SHP77 (cell line): ENCODE measurements around the gene RNF213.
"Not testable (repeated sequence)": the region's sequence is repeated elsewhere in the genome, so short reads cannot be mapped to it uniquely, and the experiment has no call there.

Experiments used
- DNase-seq, 2 experiments: peaks; one replicate each; lab custom pipeline; 2025; lab: John Stamatoyannopoulos, UW

The RNF213 gene

GRCh38 chr17:80270836-80271235 is 10.2 kb downstream of the RNF213 start:
- DNase-seq, result peak; percentile 33 to 46

DNA sequence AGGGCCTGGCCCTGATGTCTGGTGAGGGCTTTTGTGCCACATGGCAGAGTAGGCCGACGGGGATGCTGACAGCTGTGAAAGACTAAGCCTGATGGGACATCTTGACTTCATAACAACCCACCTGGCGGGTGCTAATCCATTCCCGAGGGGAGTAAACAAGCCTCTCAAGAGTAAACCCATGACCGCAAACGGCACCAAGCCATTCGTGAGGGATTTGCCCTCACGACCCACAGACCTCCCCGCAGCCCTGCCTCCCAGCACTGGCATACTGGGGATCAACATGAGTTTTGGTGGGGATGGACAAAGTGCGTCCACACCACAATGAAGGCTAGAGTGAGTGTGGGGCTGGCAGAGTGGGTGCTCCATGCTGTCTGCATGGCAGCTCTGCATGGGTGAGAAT is 11.7 kb downstream of the RNF213 start:
- no peak for DNase-seq

DNA sequence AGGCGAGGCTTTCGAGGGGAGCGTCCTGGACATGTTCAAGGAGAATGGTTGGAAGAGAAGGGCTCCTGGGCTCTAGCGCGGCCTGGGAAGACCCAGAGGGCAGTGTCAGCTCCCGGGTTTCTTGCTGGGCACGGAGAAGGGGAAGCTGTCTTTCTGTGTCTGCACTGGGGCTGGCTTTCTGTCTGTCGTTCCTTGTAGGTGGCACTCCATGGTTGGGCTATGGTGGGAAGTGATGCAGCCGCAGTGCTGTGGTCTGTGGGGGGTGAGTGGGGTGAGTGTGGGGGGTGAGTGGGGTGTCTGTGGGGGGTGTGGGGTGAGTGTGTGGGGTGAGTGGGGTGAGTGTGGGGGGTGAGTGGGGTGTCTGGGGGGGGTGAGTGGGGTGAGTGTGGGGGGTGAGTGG is 13.7 kb downstream of the RNF213 start:
- no peak for DNase-seq

GRCh38 chr17:80274871-80275449 is 14.3 kb downstream of the RNF213 start:
- no peak for DNase-seq

GRCh38 chr17:80275857-80276256 is 15.2 kb downstream of the RNF213 start:
- DNase-seq, result not testable (repeated sequence)

GRCh38 chr17:80277751-80278671 is 17.4 kb downstream of the RNF213 start:
- DNase-seq, result no peak

- no peak for DNase-seq
Measured at GRCh38 chr17:80279895-80280294, 19.2 kb downstream of the RNF213 start.

- no peak for DNase-seq
Measured at GRCh38 chr17:80281516-80281915, 20.9 kb downstream of the RNF213 start.

- DNase-seq, result no peak
Measured at GRCh38 chr17:80283116-80283852, 22.6 kb downstream of the RNF213 start.

DNA sequence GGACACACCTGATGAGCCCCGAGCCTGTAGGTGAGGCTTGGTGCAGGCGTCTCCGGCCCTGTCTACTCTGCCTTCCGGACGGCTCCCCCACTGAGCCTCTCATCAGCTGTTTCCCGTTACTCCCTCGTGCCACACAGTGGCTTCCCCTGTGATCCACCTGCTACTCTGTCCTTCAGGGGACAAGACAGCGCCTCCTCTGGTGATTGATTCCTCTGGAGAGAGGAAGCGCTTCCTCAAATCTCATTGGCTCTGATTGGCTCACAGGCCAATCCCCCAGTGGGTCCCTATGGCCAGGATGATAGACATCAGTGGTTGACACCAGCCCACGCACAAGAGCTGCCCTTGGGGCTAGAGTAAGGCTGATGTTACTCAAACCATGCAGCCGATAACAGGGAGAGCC is 24.0 kb downstream of the RNF213 start:
- peak; percentile 21 to 43 for DNase-seq

GRCh38 chr17:80285237-80285920 is 24.7 kb downstream of the RNF213 start:
- DNase-seq, result peak in 1 of 2 experiments; percentile 40

- no peak for DNase-seq
Measured at GRCh38 chr17:80286638-80286960, 25.9 kb downstream of the RNF213 start.

DNA sequence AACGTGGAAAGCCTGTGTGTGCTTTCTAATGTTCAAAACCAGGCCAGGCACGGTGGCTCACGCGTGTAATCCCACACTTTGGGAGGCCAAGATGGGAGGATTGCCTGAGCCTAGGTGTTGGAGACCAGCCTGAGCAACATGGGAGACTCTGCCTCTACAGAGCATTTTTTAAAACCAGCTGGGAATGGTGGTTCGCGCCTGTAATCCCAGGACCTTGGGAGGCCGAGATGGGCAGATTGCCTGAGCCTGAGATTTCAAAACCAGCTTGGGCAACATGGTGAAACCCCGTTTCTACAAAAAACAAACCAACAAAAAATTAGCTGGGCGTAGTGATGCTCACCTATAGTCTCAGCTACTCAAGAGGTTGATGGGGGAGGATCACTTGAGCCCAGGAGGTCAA is 26.4 kb downstream of the RNF213 start:
- DNase-seq, result no peak

GRCh38 chr17:80287806-80288567 is 27.3 kb downstream of the RNF213 start:
- no peak for DNase-seq

DNA sequence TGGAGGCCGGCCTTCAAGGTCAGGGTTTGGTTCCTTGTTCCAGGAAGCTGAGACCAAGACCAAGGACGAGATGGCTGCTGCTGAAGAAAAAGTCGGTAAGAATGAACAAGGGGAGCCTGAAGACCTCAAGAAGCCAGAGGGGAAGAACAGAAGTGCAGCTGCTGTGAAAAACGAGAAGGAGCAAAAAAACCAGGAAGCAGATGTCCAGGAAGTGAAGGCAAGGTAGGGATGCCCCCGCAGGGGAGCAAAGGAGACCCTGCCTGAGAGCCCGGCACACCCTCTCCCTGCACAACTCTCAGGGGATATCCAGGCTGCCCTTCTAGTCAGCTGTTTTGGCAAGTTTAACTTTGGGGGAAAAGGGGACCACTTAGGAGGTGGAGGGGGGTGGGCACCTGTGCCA is 29.0 kb downstream of the RNF213 start:
- no peak for DNase-seq

- DNase-seq, result no peak
Measured at GRCh38 chr17:80290156-80290555, 29.5 kb downstream of the RNF213 start.

DNA sequence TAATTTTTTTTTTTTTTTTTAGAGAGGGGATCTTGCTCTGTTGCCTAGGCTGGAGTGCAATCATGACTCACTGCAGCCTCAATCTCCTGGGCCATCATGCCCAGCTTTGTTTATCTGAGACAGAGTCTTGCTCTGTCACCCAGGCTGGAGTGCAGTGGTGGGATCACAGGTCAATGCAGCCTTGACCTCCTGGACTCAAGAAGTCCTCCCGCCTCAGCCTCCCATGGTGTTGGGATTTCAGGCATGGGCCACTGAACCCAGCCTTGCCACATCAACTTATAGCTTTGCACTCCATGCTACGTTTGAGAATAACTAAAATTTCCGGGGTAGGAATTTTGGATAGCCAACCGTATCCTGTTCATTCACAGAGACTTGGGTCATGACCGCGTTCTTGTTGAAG is 30.6 kb downstream of the RNF213 start:
- DNase-seq, result no peak

GRCh38 chr17:80291691-80292487 is 31.2 kb downstream of the RNF213 start:
- DNase-seq, result no peak

DNA sequence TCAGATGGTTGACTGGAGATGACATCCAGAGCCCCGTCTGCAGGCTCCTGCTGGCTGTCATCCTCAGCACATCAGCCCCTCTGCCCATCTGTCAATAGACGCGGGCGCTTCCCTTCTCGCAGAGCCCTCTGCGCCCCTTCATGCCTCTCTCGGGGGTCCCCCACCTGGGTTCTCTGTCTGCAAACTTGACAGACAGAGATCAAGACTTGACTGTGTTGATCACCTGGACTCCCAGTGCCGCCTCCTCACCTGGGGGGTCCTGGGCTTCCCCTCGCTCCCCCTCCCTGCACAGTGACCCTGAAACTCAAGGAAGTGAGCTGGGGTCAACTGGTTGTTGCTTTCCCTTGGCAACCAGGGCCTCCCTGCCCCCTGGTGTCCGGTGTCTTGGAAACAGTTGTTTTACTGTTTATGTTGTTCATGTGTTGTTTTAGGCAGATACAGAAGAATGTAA is 31.9 kb downstream of the RNF213 start:
- DNase-seq, result no peak

GRCh38 chr17:80294210-80294609 is 33.6 kb downstream of the RNF213 start:
- no peak for DNase-seq

- no peak for DNase-seq
Measured at GRCh38 chr17:80294653-80295052, 34.0 kb downstream of the RNF213 start.
